Measurements from ENCODE around the gene TEX261.

The TEX261 gene

GRCh38 chr2:70958759-70959158 lies 35.9 kb downstream of the TEX261 start:
- DNase-seq (ENCODE audit: low read depth), result no peak
- H3K4me3 ChIP-seq (ENCODE audit: low read depth, low read length), result no peak overlapping the region
- TF ChIP-seq POLR2A (IDR thresholded peaks at IDR 0.05; ENCODE audit: extremely low read depth, insufficient read length) (no peak), MAX (IDR thresholded peaks at IDR 0.05; ENCODE audit: low read depth, low read length) (no peak), MYC (IDR thresholded peaks at IDR 0.05; ENCODE audit: low read depth, low read length) (no peak), CTCF (IDR thresholded peaks at IDR 0.05; ENCODE audit: low read depth, low read length) (no peak)

GRCh38 chr2:70957798-70958197 lies 36.9 kb downstream of the TEX261 start:
- no peak for DNase-seq (ENCODE audit: low read depth)
- TF ChIP-seq MYC (IDR thresholded peaks at IDR 0.05; ENCODE audit: low read depth, low read length) (no peak), MAX (IDR thresholded peaks at IDR 0.05; ENCODE audit: low read depth, low read length) (no peak), CTCF (IDR thresholded peaks at IDR 0.05; ENCODE audit: low read depth, low read length) (no peak), POLR2A (IDR thresholded peaks at IDR 0.05; ENCODE audit: extremely low read depth, insufficient read length) (no peak)
- H3K4me3 ChIP-seq (ENCODE audit: low read depth, low read length), result no peak overlapping the region

- TF ChIP-seq POLR2A (IDR thresholded peaks at IDR 0.05; ENCODE audit: extremely low read depth, insufficient read length) (no peak), MAX (IDR thresholded peaks at IDR 0.05; ENCODE audit: low read depth, low read length) (no peak), CTCF (IDR thresholded peaks at IDR 0.05; ENCODE audit: low read depth, low read length) (no peak), MYC (IDR thresholded peaks at IDR 0.05; ENCODE audit: low read depth, low read length) (no peak)
- DNase-seq (ENCODE audit: low read depth), result no peak
- H3K4me3 ChIP-seq (ENCODE audit: low read depth, low read length), result no peak overlapping the region
Measured at GRCh38 chr2:70956141-70956540, 38.5 kb downstream of the TEX261 start.

- TF ChIP-seq MYC (IDR thresholded peaks at IDR 0.05; ENCODE audit: low read depth, low read length), result no peak
- no peak for TF ChIP-seq MAX (IDR thresholded peaks at IDR 0.05; ENCODE audit: low read depth, low read length)
- no peak for TF ChIP-seq POLR2A (IDR thresholded peaks at IDR 0.05; ENCODE audit: extremely low read depth, insufficient read length)
- TF ChIP-seq CTCF (IDR thresholded peaks at IDR 0.05; ENCODE audit: low read depth, low read length), result no peak
- no peak for DNase-seq (ENCODE audit: low read depth)
- no peak overlapping the region for H3K4me3 ChIP-seq (ENCODE audit: low read depth, low read length)
Measured at GRCh38 chr2:70954886-70955285, 39.8 kb downstream of the TEX261 start.

- H3K4me3 ChIP-seq (ENCODE audit: low read depth, low read length), result no peak overlapping the region
- no peak for DNase-seq (ENCODE audit: low read depth)
- no peak for TF ChIP-seq POLR2A (IDR thresholded peaks at IDR 0.05; ENCODE audit: extremely low read depth, insufficient read length)
- TF ChIP-seq MAX (IDR thresholded peaks at IDR 0.05; ENCODE audit: low read depth, low read length), result no peak
- TF ChIP-seq CTCF (IDR thresholded peaks at IDR 0.05; ENCODE audit: low read depth, low read length), result no peak
- no peak for TF ChIP-seq MYC (IDR thresholded peaks at IDR 0.05; ENCODE audit: low read depth, low read length)
Measured at GRCh38 chr2:70949086-70949485, 45.6 kb downstream of the TEX261 start.

All from NB4 (cell line).